Measurements from ENCODE around the gene NUPR1. TPM values are rescaled to one million over a fixed set of nuclear protein-coding genes. Genes with fewer than 3 reads are reported as not detected.

The NUPR1 gene
- total and polyA plus RNA-seq, 2 of the 13 experiments (the other 11 are each of a cell fraction or from before 2014, with no cell fraction given): 18.0 to 25.6 TPM

DNA sequence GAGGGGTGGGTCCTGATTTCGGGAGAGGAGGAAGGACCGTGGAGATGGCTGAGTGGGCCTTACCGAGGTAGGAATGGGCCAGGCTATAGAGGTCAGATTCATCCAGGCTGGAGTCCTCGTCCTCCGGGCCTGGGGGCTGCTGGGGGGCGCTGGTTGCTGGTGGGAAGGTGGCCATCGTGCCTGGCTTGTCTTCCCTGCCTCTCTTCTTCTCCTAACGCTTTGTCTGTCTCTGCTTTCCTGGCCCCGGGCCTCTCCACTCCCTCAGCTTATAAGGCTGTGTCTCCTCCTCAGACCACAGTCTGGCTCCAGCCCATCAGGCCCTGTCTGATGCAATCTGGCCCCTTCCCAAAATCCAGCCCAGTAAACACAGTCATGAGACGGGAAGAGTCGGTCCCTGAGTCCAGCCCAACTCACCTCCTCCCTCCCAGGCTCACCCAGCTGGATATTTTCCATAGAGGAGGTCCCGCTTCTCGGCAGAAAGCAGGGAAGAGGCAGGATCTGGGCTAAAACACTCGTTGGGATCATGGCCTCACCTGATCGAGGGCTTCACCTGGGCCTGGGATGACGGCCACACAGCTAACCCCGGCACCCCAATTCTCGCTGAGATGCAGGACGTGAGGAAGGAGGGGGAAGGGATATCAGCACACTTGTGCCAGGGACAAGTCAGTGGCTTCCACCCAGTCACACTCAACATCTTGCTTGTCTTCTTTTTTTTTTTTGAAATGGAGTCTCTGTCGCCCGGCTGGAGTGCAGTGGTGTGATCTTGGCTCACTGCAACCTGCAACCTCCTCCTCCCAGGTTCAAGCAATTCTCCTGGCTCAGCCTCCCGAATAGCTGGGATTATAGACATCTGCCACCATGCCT is at the start of gene NUPR1 (continued):
- peak; percentile 66; the same call in 1 of the 2 replicates for TF ChIP-seq SAFB2 (CRISPR knock-in tag; IDR thresholded peaks at IDR 0.05; ENCODE audit: borderline replicate concordance, low read depth)
- no peak for TF ChIP-seq ZFAT (CRISPR knock-in tag; conservative IDR thresholded peaks at IDR 0.05)
- TF ChIP-seq, protein P1, sequence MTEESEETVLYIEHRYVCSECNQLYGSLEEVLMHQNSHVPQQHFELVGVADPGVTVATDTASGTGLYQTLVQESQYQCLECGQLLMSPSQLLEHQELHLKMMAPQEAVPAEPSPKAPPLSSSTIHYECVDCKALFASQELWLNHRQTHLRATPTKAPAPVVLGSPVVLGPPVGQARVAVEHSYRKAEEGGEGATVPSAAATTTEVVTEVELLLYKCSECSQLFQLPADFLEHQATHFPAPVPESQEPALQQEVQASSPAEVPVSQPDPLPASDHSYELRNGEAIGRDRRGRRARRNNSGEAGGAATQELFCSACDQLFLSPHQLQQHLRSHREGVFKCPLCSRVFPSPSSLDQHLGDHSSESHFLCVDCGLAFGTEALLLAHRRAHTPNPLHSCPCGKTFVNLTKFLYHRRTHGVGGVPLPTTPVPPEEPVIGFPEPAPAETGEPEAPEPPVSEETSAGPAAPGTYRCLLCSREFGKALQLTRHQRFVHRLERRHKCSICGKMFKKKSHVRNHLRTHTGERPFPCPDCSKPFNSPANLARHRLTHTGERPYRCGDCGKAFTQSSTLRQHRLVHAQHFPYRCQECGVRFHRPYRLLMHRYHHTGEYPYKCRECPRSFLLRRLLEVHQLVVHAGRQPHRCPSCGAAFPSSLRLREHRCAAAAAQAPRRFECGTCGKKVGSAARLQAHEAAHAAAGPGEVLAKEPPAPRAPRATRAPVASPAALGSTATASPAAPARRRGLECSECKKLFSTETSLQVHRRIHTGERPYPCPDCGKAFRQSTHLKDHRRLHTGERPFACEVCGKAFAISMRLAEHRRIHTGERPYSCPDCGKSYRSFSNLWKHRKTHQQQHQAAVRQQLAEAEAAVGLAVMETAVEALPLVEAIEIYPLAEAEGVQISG (CRISPR knock-in tag; IDR thresholded peaks at IDR 0.05): peak; percentile 87
- TF ChIP-seq MED8 (CRISPR knock-in tag; IDR thresholded peaks at IDR 0.05; ENCODE audit: insufficient replicate concordance): no peak
- TF ChIP-seq, protein P2, sequence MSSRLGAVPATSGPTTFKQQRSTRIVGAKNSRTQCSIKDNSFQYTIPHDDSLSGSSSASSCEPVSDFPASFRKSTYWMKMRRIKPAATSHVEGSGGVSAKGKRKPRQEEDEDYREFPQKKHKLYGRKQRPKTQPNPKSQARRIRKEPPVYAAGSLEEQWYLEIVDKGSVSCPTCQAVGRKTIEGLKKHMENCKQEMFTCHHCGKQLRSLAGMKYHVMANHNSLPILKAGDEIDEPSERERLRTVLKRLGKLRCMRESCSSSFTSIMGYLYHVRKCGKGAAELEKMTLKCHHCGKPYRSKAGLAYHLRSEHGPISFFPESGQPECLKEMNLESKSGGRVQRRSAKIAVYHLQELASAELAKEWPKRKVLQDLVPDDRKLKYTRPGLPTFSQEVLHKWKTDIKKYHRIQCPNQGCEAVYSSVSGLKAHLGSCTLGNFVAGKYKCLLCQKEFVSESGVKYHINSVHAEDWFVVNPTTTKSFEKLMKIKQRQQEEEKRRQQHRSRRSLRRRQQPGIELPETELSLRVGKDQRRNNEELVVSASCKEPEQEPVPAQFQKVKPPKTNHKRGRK (CRISPR knock-in tag; IDR thresholded peaks at IDR 0.05): no peak
- peak; percentile 90; the same call in 1 of the 2 replicates for TF ChIP-seq ZSCAN9 (CRISPR knock-in tag; IDR thresholded peaks at IDR 0.05; ENCODE audit: borderline replicate concordance)
- peak; percentile 75; the same call in 1 of the 2 replicates for TF ChIP-seq ISL2 (CRISPR knock-in tag; IDR thresholded peaks at IDR 0.05)
- TF ChIP-seq ZNF766 (CRISPR knock-in tag; IDR thresholded peaks at IDR 0.05; ENCODE audit: borderline replicate concordance): peak; percentile 80; the same call in 1 of the 2 replicates
- TF ChIP-seq, protein P3, sequence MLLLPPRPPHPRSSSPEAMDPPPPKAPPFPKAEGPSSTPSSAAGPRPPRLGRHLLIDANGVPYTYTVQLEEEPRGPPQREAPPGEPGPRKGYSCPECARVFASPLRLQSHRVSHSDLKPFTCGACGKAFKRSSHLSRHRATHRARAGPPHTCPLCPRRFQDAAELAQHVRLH (CRISPR knock-in tag; IDR thresholded peaks at IDR 0.05; ENCODE audit: borderline replicate concordance, low read depth): peak; percentile 51; the same call in 1 of the 2 replicates
- TF ChIP-seq, protein P4, sequence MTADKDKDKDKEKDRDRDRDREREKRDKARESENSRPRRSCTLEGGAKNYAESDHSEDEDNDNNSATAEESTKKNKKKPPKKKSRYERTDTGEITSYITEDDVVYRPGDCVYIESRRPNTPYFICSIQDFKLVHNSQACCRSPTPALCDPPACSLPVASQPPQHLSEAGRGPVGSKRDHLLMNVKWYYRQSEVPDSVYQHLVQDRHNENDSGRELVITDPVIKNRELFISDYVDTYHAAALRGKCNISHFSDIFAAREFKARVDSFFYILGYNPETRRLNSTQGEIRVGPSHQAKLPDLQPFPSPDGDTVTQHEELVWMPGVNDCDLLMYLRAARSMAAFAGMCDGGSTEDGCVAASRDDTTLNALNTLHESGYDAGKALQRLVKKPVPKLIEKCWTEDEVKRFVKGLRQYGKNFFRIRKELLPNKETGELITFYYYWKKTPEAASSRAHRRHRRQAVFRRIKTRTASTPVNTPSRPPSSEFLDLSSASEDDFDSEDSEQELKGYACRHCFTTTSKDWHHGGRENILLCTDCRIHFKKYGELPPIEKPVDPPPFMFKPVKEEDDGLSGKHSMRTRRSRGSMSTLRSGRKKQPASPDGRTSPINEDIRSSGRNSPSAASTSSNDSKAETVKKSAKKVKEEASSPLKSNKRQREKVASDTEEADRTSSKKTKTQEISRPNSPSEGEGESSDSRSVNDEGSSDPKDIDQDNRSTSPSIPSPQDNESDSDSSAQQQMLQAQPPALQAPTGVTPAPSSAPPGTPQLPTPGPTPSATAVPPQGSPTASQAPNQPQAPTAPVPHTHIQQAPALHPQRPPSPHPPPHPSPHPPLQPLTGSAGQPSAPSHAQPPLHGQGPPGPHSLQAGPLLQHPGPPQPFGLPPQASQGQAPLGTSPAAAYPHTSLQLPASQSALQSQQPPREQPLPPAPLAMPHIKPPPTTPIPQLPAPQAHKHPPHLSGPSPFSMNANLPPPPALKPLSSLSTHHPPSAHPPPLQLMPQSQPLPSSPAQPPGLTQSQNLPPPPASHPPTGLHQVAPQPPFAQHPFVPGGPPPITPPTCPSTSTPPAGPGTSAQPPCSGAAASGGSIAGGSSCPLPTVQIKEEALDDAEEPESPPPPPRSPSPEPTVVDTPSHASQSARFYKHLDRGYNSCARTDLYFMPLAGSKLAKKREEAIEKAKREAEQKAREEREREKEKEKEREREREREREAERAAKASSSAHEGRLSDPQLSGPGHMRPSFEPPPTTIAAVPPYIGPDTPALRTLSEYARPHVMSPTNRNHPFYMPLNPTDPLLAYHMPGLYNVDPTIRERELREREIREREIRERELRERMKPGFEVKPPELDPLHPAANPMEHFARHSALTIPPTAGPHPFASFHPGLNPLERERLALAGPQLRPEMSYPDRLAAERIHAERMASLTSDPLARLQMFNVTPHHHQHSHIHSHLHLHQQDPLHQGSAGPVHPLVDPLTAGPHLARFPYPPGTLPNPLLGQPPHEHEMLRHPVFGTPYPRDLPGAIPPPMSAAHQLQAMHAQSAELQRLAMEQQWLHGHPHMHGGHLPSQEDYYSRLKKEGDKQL (CRISPR knock-in tag; IDR thresholded peaks at IDR 0.05; ENCODE audit: low read depth): no peak; the same call in 1 of the 2 replicates
- 0 out of 2 replicates have a peak, but pooled peaks have one; percentile 79 for TF ChIP-seq TP53 (CRISPR knock-in tag; conservative IDR thresholded peaks at IDR 0.05)
- TF ChIP-seq, protein P5, sequence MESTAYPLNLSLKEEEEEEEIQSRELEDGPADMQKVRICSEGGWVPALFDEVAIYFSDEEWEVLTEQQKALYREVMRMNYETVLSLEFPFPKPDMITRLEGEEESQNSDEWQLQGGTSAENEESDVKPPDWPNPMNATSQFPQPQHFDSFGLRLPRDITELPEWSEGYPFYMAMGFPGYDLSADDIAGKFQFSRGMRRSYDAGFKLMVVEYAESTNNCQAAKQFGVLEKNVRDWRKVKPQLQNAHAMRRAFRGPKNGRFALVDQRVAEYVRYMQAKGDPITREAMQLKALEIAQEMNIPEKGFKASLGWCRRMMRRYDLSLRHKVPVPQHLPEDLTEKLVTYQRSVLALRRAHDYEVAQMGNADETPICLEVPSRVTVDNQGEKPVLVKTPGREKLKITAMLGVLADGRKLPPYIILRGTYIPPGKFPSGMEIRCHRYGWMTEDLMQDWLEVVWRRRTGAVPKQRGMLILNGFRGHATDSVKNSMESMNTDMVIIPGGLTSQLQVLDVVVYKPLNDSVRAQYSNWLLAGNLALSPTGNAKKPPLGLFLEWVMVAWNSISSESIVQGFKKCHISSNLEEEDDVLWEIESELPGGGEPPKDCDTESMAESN (CRISPR knock-in tag; conservative IDR thresholded peaks at IDR 0.05): 0 out of 2 replicates have a peak, but pooled peaks have one; percentile 42
- no peak for TF ChIP-seq ZNF569 (CRISPR knock-in tag; IDR thresholded peaks at IDR 0.05; ENCODE audit: borderline replicate concordance)
- TF ChIP-seq ZFX (CRISPR knock-in tag; IDR thresholded peaks at IDR 0.05; ENCODE audit: low read depth): peak; percentile 91
- no peak for TF ChIP-seq FOXA1 (IDR thresholded peaks at IDR 0.05)
- TF ChIP-seq FOXA1 (CRISPR knock-in tag; IDR thresholded peaks at IDR 0.05): peak; percentile 84
